Right atrium auricular region (tissue), 2 donors: ENCODE data around the gene SUFU. TPM values are rescaled to one million over a fixed set of nuclear protein-coding genes. Genes with fewer than 3 reads are reported as not detected.
"Not testable (repeated sequence)": the region's sequence is repeated elsewhere in the genome, so short reads cannot be mapped to it uniquely, and the experiment has no call there.

ENCODE experiments used
- DNase-seq: peaks from one replicate; pipeline ENCODE4 v3.0.0-alpha.2; 2019; ENCODE audit warnings: low spot score
- H3K27ac ChIP-seq, 2 donors: fragments of 200-600 bp; sonication (generic); 1 replicate in 1 of 2; 2 replicates in 1 of 2; pipeline ENCODE4 v1.5.1; 2016 to 2019
- H3K27me3 ChIP-seq, 2 donors: fragments of 200-600 bp; sonication (generic); one replicate each; pipeline versions ENCODE4 v1.5.1 to v1.6.0; 2017 to 2019
- H3K36me3 ChIP-seq: fragments of 200-600 bp; sonication (generic); one replicate; pipeline ENCODE4 v1.5.1; 2016
- H3K4me1 ChIP-seq, 2 donors: fragments of 200-600 bp; sonication (generic); one replicate each; pipeline versions ENCODE4 v1.5.1 to v1.6.0; 2017 to 2019
- H3K4me3 ChIP-seq, 2 donors: fragments of 200-600 bp; sonication (generic); 1 replicate in 1 of 2; 2 replicates in 1 of 2; pipeline ENCODE4 v1.5.1; 2017 to 2019; ENCODE audit warnings: mild to moderate bottlenecking in 1 of 2, moderate library complexity in 1 of 2
- H3K9me3 ChIP-seq, 2 donors: fragments of 200-600 bp; sonication (generic); one replicate each; pipeline ENCODE4 v1.5.1; 2019
- CTCF ChIP-seq, 2 donors: fragments of 200-600 bp; sonication (generic); IDR thresholded peaks; one replicate each; pipeline ENCODE4 v1.5.1; 2019; ENCODE audit warnings: antibody characterized with exemption in 2 of 2
- total RNA-seq, 2 donors: library from RNA; depleted of rRNA; stranded (reverse); fragments of >200 nt; gene quantifications; one replicate each; pipeline ENCODE4 v1.1.0, GENCODE V29; 2016

Gene SUFU
- total RNA-seq, 2 donors from 2014 or later = 4.9 to 6.4 TPM

DNA sequence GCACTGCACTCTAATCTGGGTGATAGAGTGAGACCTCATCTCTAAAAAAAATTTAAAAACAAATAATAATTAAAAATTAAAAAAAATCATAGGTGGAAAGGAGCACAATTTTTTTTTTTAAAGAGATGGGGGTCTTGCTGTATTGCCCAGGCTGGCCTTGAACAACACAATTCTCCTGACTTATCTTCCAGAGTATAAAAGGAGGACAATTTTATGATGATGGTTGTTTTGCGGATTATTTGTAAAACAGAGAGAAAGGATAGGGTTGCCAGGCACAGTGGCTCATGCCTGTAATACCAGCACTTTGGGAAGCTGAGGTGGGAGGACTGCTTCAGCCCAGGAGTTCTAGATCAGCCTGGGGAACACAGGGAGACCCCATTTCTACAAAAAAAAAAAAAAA lies 6.2 kb upstream of the SUFU start:
- Histone ChIP-seq H3K36me3 (no peaks in the 10 kb centered on the region), H3K27me3 (no peaks in the 10 kb centered on the region), H3K4me3 (no peak overlapping the region), H3K9me3 (no peaks in the 10 kb centered on the region), H3K4me1 (peaks cover 0 to 58% of the 10 kb centered on the region in 2 donors), H3K27ac (no peak overlapping the region)
- no peak for DNase-seq
- TF ChIP-seq CTCF (IDR thresholded peaks at IDR 0.05) = no peak

DNA sequence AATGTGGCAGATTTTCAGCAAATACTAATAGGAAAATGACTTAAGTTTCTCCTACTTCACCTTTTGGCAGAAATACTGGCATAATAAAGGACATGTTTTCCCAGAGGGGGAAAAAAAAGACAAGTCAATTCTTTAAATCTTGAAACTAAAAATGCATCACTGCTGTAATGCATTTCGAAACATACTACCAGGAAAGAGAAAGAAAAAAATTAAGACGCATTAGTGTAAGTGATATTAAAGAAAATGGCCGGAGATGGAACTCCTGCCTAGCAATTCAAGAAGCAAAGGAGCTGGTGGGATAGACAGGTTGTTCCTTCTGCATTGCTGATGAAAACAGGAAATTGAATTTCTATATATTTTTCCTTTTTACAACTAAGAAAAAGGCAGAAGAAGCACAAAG lies 4.4 kb upstream of the SUFU start:
- no peaks in the 10 kb centered on the region for H3K36me3 ChIP-seq
- no peak for DNase-seq
- no peak for TF ChIP-seq CTCF (IDR thresholded peaks at IDR 0.05)
- no peaks in the 10 kb centered on the region for H3K9me3 ChIP-seq
- H3K4me3 ChIP-seq = no peak overlapping the region
- no peak overlapping the region for H3K27ac ChIP-seq
- H3K27me3 ChIP-seq = no peaks in the 10 kb centered on the region
- peaks cover 0 to 47% of the 10 kb centered on the region in 2 donors for H3K4me1 ChIP-seq

- DNase-seq, H3K4me3 ChIP-seq, H3K27me3 ChIP-seq, H3K36me3 ChIP-seq, H3K9me3 ChIP-seq: not testable (repeated sequence)
- peaks cover 0 to 54% of the 10 kb centered on the region in 2 donors for H3K4me1 ChIP-seq
- peak overlapping the region; percentile 24 to 97 for H3K27ac ChIP-seq
Measured at GRCh38 chr10:102500686-102501085, 3.1 kb upstream of the SUFU start.

GRCh38 chr10:102501201-102502028 lies 2.4 kb upstream of the SUFU start:
- peak overlapping the region; percentile 89 to 99 for H3K4me3 ChIP-seq
- TF ChIP-seq CTCF (IDR thresholded peaks at IDR 0.05) = no peak
- H3K4me1 ChIP-seq = peaks cover 0 to 55% of the 10 kb centered on the region in 2 donors
- H3K27me3 ChIP-seq = no peaks in the 10 kb centered on the region
- no peaks in the 10 kb centered on the region for H3K36me3 ChIP-seq
- no peak for DNase-seq
- no peaks in the 10 kb centered on the region for H3K9me3 ChIP-seq
- H3K27ac ChIP-seq = peak overlapping the region; percentile 94 to 97

- H3K27ac ChIP-seq = peak overlapping the region; percentile 94 to 97
- no peak for TF ChIP-seq CTCF (IDR thresholded peaks at IDR 0.05)
- H3K4me3 ChIP-seq = peak overlapping the region; percentile 89 to 99
- no peaks in the 10 kb centered on the region for H3K9me3 ChIP-seq
- peaks cover 0 to 59% of the 10 kb centered on the region in 2 donors for H3K4me1 ChIP-seq
- H3K36me3 ChIP-seq = no peaks in the 10 kb centered on the region
- no peaks in the 10 kb centered on the region for H3K27me3 ChIP-seq
- peak; percentile 100 for DNase-seq
Measured at GRCh38 chr10:102502029-102502336, 1.8 kb upstream of the SUFU start.

GRCh38 chr10:102502337-102503151 lies 1.2 kb upstream of the SUFU start, which contains the start of gene ACTR1A:
TSS of gene ACTR1A (minus strand) at chr10:102502712. CDS start at chr10:102502647, 65 bp downstream.
- TF ChIP-seq CTCF (IDR thresholded peaks at IDR 0.05) = no peak
- Histone ChIP-seq H3K36me3 (no peaks in the 10 kb centered on the region), H3K9me3 (no peaks in the 10 kb centered on the region), H3K27me3 (no peaks in the 10 kb centered on the region), H3K4me1 (peaks cover 0 to 64% of the 10 kb centered on the region in 2 donors), H3K4me3 (peak within 1 kb of the TSS; percentile 89 to 99), H3K27ac (peak within 1 kb of the TSS; percentile 94 to 97)
- peak; percentile 97 for DNase-seq
